GM18502 (cell line): ENCODE results near the gene ATG7.
"Not testable (repeated sequence)": the region's sequence is repeated elsewhere in the genome, so short reads cannot be mapped to it uniquely, and the experiment has no call there.

Source experiments
- ATAC-seq: cut with Tn5 transposase; IDR thresholded peaks from one replicate; pipeline ENCODE4 v1.9.1; 2021; ENCODE audit warnings: mild to moderate bottlenecking; ENCODE audit not compliant: unreplicated experiment, poor library complexity

Gene ATG7

GRCh38 chr3:11339541-11339940 is 67.3 kb downstream of the ATG7 start:
- no peak for ATAC-seq

GRCh38 chr3:11346416-11346815 is 74.2 kb downstream of the ATG7 start:
- ATAC-seq: no peak

GRCh38 chr3:11348877-11349276 is 76.7 kb downstream of the ATG7 start:
- not testable (repeated sequence) for ATAC-seq

- ATAC-seq: no peak
These were observed 77.2 kb downstream of the ATG7 start for GRCh38 chr3:11349446-11349845.

GRCh38 chr3:11350374-11350773 is 78.2 kb downstream of the ATG7 start:
- no peak for ATAC-seq

- ATAC-seq: no peak
These were observed 79.3 kb downstream of the ATG7 start for GRCh38 chr3:11351451-11351850.

GRCh38 chr3:11356269-11356668 is 84.1 kb downstream of the ATG7 start:
- ATAC-seq: no peak

- no peak for ATAC-seq
These were observed 90.4 kb downstream of the ATG7 start for GRCh38 chr3:11362600-11362999.

- no peak for ATAC-seq
These were observed 91.5 kb downstream of the ATG7 start for GRCh38 chr3:11363715-11364114.

GRCh38 chr3:11364181-11364580 is 92.0 kb downstream of the ATG7 start:
- no peak for ATAC-seq

GRCh38 chr3:11367143-11367693 is 95.0 kb downstream of the ATG7 start:
- no peak for ATAC-seq

- no peak for ATAC-seq
These were observed 98.0 kb downstream of the ATG7 start for GRCh38 chr3:11370191-11370590.

GRCh38 chr3:11370966-11371365 is 98.8 kb downstream of the ATG7 start:
- no peak for ATAC-seq

- no peak for ATAC-seq
These were observed 99.5 kb downstream of the ATG7 start for GRCh38 chr3:11371747-11372146.

GRCh38 chr3:11373235-11373634 is 101.0 kb downstream of the ATG7 start:
- ATAC-seq: no peak

GRCh38 chr3:11373654-11374053 is 101.5 kb downstream of the ATG7 start:
- ATAC-seq: no peak

GRCh38 chr3:11375333-11376088 is 103.3 kb downstream of the ATG7 start:
- no peak for ATAC-seq

GRCh38 chr3:11377719-11378118 is 105.5 kb downstream of the ATG7 start:
- ATAC-seq: no peak

GRCh38 chr3:11379238-11379823 is 107.1 kb downstream of the ATG7 start:
- no peak for ATAC-seq

GRCh38 chr3:11379824-11380701 is 107.9 kb downstream of the ATG7 start:
- ATAC-seq: no peak

- no peak for ATAC-seq
These were observed 108.9 kb downstream of the ATG7 start for GRCh38 chr3:11381141-11381540.
